Measurements from ENCODE around the gene PJA1.

Gene PJA1

GRCh38 chrX:69172937-69173336 lies 7.7 kb upstream of the PJA1 start:
- in situ Hi-C loops (cut with MboI; ENCODE audit: low sequenced_read_pairs): no loop called here

- in situ Hi-C loops (cut with MboI; ENCODE audit: low sequenced_read_pairs): no loop called here
Observed at GRCh38 chrX:69170319-69170718, 5.1 kb upstream of the PJA1 start.

- in situ Hi-C loops (cut with MboI; ENCODE audit: low sequenced_read_pairs): no loop called here
Observed at GRCh38 chrX:69163936-69164741, 1.1 kb downstream of the PJA1 start.

GRCh38 chrX:69162361-69162865 lies 2.8 kb downstream of the PJA1 start:
- in situ Hi-C loops (cut with MboI; ENCODE audit: low sequenced_read_pairs): no loop called here

- in situ Hi-C loops (cut with MboI; ENCODE audit: low sequenced_read_pairs): no loop called here
Observed at GRCh38 chrX:69161786-69162349, 3.4 kb downstream of the PJA1 start.

GRCh38 chrX:69161371-69161770 lies 3.9 kb downstream of the PJA1 start:
- in situ Hi-C loops (cut with MboI; ENCODE audit: low sequenced_read_pairs): no loop called here

GRCh38 chrX:69158166-69158980 lies 6.9 kb downstream of the PJA1 start:
- in situ Hi-C loops (cut with MboI; ENCODE audit: low sequenced_read_pairs): no loop called here

GRCh38 chrX:69156638-69157037 lies 8.6 kb downstream of the PJA1 start:
- in situ Hi-C loops (cut with MboI; ENCODE audit: low sequenced_read_pairs): no loop called here

- in situ Hi-C loops (cut with MboI; ENCODE audit: low sequenced_read_pairs): no loop called here
Observed at GRCh38 chrX:69155786-69156520, 9.3 kb downstream of the PJA1 start.

GRCh38 chrX:69154051-69154450 lies 11.2 kb downstream of the PJA1 start:
- in situ Hi-C loops (cut with MboI; ENCODE audit: low sequenced_read_pairs): no loop called here

GRCh38 chrX:69153060-69153730 lies 12.1 kb downstream of the PJA1 start:
- in situ Hi-C loops (cut with MboI; ENCODE audit: low sequenced_read_pairs): no loop called here

- in situ Hi-C loops (cut with MboI; ENCODE audit: low sequenced_read_pairs): no loop called here
Observed at GRCh38 chrX:69152417-69152841, 12.8 kb downstream of the PJA1 start.

GRCh38 chrX:69151866-69152284 lies 13.4 kb downstream of the PJA1 start:
- in situ Hi-C loops (cut with MboI; ENCODE audit: low sequenced_read_pairs): no loop called here

GRCh38 chrX:69150281-69150960 lies 14.8 kb downstream of the PJA1 start:
- in situ Hi-C loops (cut with MboI; ENCODE audit: low sequenced_read_pairs): no loop called here

- in situ Hi-C loops (cut with MboI; ENCODE audit: low sequenced_read_pairs): no loop called here
Observed at GRCh38 chrX:69149466-69150280, 15.6 kb downstream of the PJA1 start.

GRCh38 chrX:69148946-69149345 lies 16.3 kb downstream of the PJA1 start:
- in situ Hi-C loops (cut with MboI; ENCODE audit: low sequenced_read_pairs): no loop called here

GRCh38 chrX:69146739-69147138 lies 18.5 kb downstream of the PJA1 start:
- in situ Hi-C loops (cut with MboI; ENCODE audit: low sequenced_read_pairs): no loop called here

GRCh38 chrX:69145714-69146113 lies 19.5 kb downstream of the PJA1 start:
- in situ Hi-C loops (cut with MboI; ENCODE audit: low sequenced_read_pairs): no loop called here
